SK-N-SH (cell line): ENCODE measurements around the gene FMN1.

Experiments used
- CTCF ChIP-seq: fragments of 200-600 bp; sonication (generic); IDR thresholded peaks from 2 replicates; pipeline ENCODE4 v1.6.1; 2017; ENCODE audit warnings: antibody characterized with exemption, mild to moderate bottlenecking, moderate library complexity
- EP300 ChIP-seq, 2 experiments: IDR thresholded peaks; 2 replicates each; pipeline versions ENCODE4 v1.4.0 to v1.6.1; 2012; ENCODE audit warnings: borderline replicate concordance in 1 of 2, low read depth in 1 of 2, low read length in 1 of 2
- FOXJ3 ChIP-seq: sonication (generic); formaldehyde crosslinking; IDR thresholded peaks from 2 replicates; pipeline ENCODE4 v1.5.1; 2020; ENCODE audit warnings: mild to moderate bottlenecking, missing genetic modification reagents
- REST ChIP-seq: IDR thresholded peaks from 2 replicates; pipeline ENCODE4 v1.6.1; 2012; ENCODE audit warnings: mild to moderate bottlenecking, low read depth, low read length, moderate library complexity
- TF ChIP-seq, protein P1 (sequence below): IDR thresholded peaks from 2 replicates; pipeline ENCODE4; 2012

- TF ChIP-seq CTCF = no peak
- no peak for TF ChIP-seq FOXJ3 (CRISPR knock-in tag)
- TF ChIP-seq REST = no peak
- TF ChIP-seq, protein P1, sequence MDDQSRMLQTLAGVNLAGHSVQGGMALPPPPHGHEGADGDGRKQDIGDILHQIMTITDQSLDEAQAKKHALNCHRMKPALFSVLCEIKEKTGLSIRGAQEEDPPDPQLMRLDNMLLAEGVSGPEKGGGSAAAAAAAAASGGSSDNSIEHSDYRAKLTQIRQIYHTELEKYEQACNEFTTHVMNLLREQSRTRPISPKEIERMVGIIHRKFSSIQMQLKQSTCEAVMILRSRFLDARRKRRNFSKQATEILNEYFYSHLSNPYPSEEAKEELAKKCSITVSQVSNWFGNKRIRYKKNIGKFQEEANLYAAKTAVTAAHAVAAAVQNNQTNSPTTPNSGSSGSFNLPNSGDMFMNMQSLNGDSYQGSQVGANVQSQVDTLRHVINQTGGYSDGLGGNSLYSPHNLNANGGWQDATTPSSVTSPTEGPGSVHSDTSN = no peak
- TF ChIP-seq EP300 (IDR thresholded peaks at IDR 0.05; ENCODE audit: borderline replicate concordance in 1 of 2, low read depth in 1 of 2, low read length in 1 of 2) = no peak
These were observed 210.8 kb downstream of the FMN1 start for GRCh38 chr15:32983679-32984078.
